ENCODE data around the gene TTC12. TPM values are rescaled to one million over a fixed set of nuclear protein-coding genes. Genes with fewer than 3 reads are reported as not detected.

Gene TTC12
- total and polyA plus RNA-seq, 2 of the 8 experiments (the other 6 are each of a cell fraction or from before 2014, with no cell fraction given): 4.7 to 9.0 TPM

GRCh38 chr11:113316256-113316655, 1.9 kb downstream of the TTC12 start (continued):
- TF ChIP-seq USF2 (IDR thresholded peaks at IDR 0.05; ENCODE audit: low read length): no peak
- no peak for TF ChIP-seq TCF12 (IDR thresholded peaks at IDR 0.05; ENCODE audit: low read depth, low read length)
- TF ChIP-seq KDM4A (IDR thresholded peaks at IDR 0.05; ENCODE audit: low read depth, low read length, severe bottlenecking): no peak
- TF ChIP-seq EP300 (IDR thresholded peaks at IDR 0.05; ENCODE audit: borderline replicate concordance in 1 of 2, low read depth in 2 of 2, low read length in 2 of 2): no peak
- no peak for TF ChIP-seq CREB1 (IDR thresholded peaks at IDR 0.05)
